Myometrial cell (primary cell): ENCODE measurements around the gene TLE1. TPM values are rescaled to one million over a fixed set of nuclear protein-coding genes. Genes with fewer than 3 reads are reported as not detected.

ENCODE experiments used
- total RNA-seq: library from RNA; depleted of rRNA; stranded (reverse); fragments of >200 nt; gene quantifications from 2 replicates; pipeline ENCODE4 v1.2.3, GENCODE V29; 2015

TLE1 gene
- total RNA-seq = 22.5 and 28.5 TPM in 2 replicates

GRCh38 chr9:81689343-81690175 lies at the start of gene TLE1:
Gene TLE1 (minus strand): TSS chr9:81689547. CDS start chr9:81688240, 1,307 bp downstream.

Other genes with a start within 250 kb of the TLE1 start
- not detected in 2 replicates for gene SPATA31D4, start 238.9 kb upstream of the TLE1 start, total RNA-seq